ENCODE measurements around the gene RC3H1. TPM values are rescaled to one million over a fixed set of nuclear protein-coding genes. Genes with fewer than 3 reads are reported as not detected.

Gene RC3H1
- total and polyA plus RNA-seq, 10 of the 15 experiments (the other 5 are each of a cell fraction or from before 2014, with no cell fraction given), result 1.4 to 33.9 (median 11.8) TPM

GRCh38 chr1:174013864-174014418, 8.2 kb downstream of the RC3H1 start (continued):
- TF ChIP-seq ZBTB33 (IDR thresholded peaks at IDR 0.05), result no peak

GRCh38 chr1:174008979-174009378, 13.2 kb downstream of the RC3H1 start:
- SMC1A ChIA-PET (ENCODE audit: uncharacterized antibody, unreplicated experiment), result no interaction called here
- H4K20me1 ChIP-seq (ENCODE audit: control insufficient read depth, insufficient read depth), result no peaks in the 10 kb centered on the region; the same call in 1 of the 2 replicates
- POLR2A ChIA-PET, result interaction anchor here (1.0 to 1.5 kb wide), 2 partner anchors 10 to 14 kb away, joined by 3 to 5 read pairs; partner anchors contain the start of gene RC3H1
- CTCF ChIA-PET, result interaction anchor here (1.1 kb wide), 1 partner anchor 10 kb away, joined by 4 read pairs; no protein-coding TSS in a partner anchor
- peaks cover 71% of the 10 kb centered on the region for H3K79me2 ChIP-seq (ENCODE audit: control insufficient read depth, insufficient read depth, low read length)
- RAD21 ChIA-PET (ENCODE audit: unreplicated experiment), result interaction anchor here (1.1 kb wide), 1 partner anchor 10 kb away, joined by 4 read pairs; no protein-coding TSS in a partner anchor
- H3K9me3 ChIP-seq (replicated peaks; ENCODE audit: control insufficient read depth, insufficient read depth, low read length), result peaks cover 2% of the 10 kb centered on the region; the same call in 2 of the 3 replicates
- BruUV-seq (replicated peaks), result no TSS peak
- WGBS (ENCODE audit: insufficient coverage, insufficient replicate concordance, low lambda C conversion rate, missing lambda C conversion rate), result 94% methylated on average over 1 of the region's 1 CpG
- peaks cover 0 to 2% of the 10 kb centered on the region in 2 experiments; a peak in 2 of 4 replicates for H3K36me3 ChIP-seq (ENCODE audit: control insufficient read depth in 2 of 2, insufficient read depth in 2 of 2, low read length in 1 of 2)
- no peak overlapping the region for H3K4me3 ChIP-seq
- TF ChIP-seq CEBPB (IDR thresholded peaks at IDR 0.05; ENCODE audit: borderline replicate concordance in 1 of 2, low read depth in 2 of 2, low read length in 2 of 2) (peak in 1 of 2 experiments; percentile 15; a peak in 1 of 4 replicates), E2F4 (IDR thresholded peaks at IDR 0.05; ENCODE audit: low read depth, low read length) (no peak), PAX8 (IDR thresholded peaks at IDR 0.05) (no peak), ZSCAN29 (IDR thresholded peaks at IDR 0.05) (no peak), SMARCA5 (IDR thresholded peaks at IDR 0.05) (no peak), SREBF1 (IDR thresholded peaks at IDR 0.05; ENCODE audit: low read length) (no peak), MYB (IDR thresholded peaks at IDR 0.05; ENCODE audit: borderline replicate concordance, low read depth, low read length) (no peak), IRF4 (IDR thresholded peaks at IDR 0.05; ENCODE audit: low read depth, low read length) (no peak)
- FAIRE-seq (peak; percentile 64), ATAC-seq (no peak), DNase-seq (ENCODE audit: low read depth, low spot score) (no peak)
- H3K4me1 ChIP-seq (ENCODE audit: control insufficient read depth, insufficient read depth, low read length), result peaks cover 10% of the 10 kb centered on the region
- H3K27ac ChIP-seq (ENCODE audit: control insufficient read depth, insufficient read depth), result no peak overlapping the region
- in situ Hi-C loops (cut with MboI) (no loop called here), intact Hi-C loops (cut with micrococcal nuclease; ENCODE audit: unreplicated experiment) (loop anchor here (5.0 to 10.0 kb wide), 2 partner anchors 144 to 148 kb away; partner anchors contain the start of genes GAS5, RABGAP1L and ZBTB37)
- H3K27me3 ChIP-seq (replicated peaks in 1 of 2; ENCODE audit: control insufficient read depth in 2 of 2, insufficient read depth in 2 of 2, low read length in 1 of 2), result no peaks in the 10 kb centered on the region
- H3K9ac ChIP-seq (ENCODE audit: control insufficient read depth, insufficient read depth, low read length), result no peak overlapping the region
- H3K4me2 ChIP-seq (ENCODE audit: control insufficient read depth, insufficient read depth), result no peak overlapping the region
- H2AFZ ChIP-seq (ENCODE audit: control insufficient read depth, low read depth, low read length), result no peak overlapping the region
